ENCODE results near the gene PSME1.

DNA sequence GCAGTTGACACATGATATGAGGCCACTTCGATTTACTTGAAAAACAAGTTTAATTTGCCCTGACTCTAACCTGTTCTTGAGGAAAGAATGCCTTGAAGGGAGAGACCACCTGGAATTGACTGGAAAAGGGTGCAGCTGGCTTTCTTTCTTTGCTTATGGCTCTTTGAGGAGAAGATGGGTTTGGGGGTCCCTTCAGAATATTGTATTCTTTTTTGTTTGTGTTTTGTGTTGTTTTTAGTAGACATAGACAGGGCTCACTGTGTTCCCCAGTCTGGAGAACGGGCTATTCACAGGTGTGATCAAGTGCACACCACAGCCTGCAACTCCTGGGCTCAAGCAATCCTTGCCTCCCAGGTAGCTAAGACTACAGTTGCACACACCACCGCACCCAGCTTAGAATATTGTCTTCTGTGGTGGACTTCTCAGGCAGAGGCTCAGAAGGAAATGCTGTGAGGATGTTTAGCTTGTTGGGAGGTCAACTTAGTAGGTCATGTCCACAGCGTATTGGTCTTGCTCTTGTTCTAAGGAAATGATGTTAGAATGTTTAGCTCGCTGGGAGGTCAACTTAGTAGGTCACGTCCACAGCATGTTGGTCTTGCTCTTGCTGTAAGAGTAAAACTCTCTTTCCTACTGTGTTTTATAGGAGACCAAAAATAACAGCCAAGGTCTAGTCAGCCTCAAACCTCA is 19.7 kb upstream of the PSME1 start:
- TF ChIP-seq, protein P1, sequence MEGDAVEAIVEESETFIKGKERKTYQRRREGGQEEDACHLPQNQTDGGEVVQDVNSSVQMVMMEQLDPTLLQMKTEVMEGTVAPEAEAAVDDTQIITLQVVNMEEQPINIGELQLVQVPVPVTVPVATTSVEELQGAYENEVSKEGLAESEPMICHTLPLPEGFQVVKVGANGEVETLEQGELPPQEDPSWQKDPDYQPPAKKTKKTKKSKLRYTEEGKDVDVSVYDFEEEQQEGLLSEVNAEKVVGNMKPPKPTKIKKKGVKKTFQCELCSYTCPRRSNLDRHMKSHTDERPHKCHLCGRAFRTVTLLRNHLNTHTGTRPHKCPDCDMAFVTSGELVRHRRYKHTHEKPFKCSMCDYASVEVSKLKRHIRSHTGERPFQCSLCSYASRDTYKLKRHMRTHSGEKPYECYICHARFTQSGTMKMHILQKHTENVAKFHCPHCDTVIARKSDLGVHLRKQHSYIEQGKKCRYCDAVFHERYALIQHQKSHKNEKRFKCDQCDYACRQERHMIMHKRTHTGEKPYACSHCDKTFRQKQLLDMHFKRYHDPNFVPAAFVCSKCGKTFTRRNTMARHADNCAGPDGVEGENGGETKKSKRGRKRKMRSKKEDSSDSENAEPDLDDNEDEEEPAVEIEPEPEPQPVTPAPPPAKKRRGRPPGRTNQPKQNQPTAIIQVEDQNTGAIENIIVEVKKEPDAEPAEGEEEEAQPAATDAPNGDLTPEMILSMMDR (IDR thresholded peaks at IDR 0.05), result no peak
- no peak for TF ChIP-seq POLR2A (IDR thresholded peaks at IDR 0.05)
